ENCODE measurements around the gene CNST. TPM values are rescaled to one million over a fixed set of nuclear protein-coding genes. Genes with fewer than 3 reads are reported as not detected.

The CNST gene
- total and polyA plus RNA-seq, 9 of the 15 experiments (the other 6 are each of a cell fraction or from before 2014, with no cell fraction given): 17.0 to 55.3 (median 30.8) TPM

DNA sequence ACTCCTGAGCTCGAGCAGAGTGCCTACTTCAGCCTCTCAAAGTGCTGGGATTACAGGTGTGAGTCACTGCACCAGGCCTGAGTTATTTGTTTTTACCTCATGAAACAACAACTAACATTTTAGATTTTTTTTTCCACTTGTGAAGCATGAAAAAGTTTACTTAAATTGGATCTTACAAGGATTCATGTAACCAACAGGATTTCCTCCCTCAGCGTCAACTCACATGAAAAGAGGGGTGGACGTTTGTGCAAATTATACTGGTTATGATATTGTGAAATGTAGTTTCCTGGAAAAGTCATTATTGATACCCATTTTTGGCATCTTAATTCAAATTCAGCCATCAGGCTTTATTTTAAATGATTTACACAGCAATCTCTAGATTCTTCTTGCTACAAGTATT is 6.5 kb downstream of the CNST start (continued):
- TF ChIP-seq DMBX1 (CRISPR knock-in tag; IDR thresholded peaks at IDR 0.05; ENCODE audit: borderline replicate concordance): 0 out of 2 replicates have a peak, but pooled peaks have one; percentile 24
- TF ChIP-seq HNRNPL (IDR thresholded peaks at IDR 0.05; ENCODE audit: low read depth, low read length): no peak
- TF ChIP-seq NR2C1 (IDR thresholded peaks at IDR 0.05): no peak
- TF ChIP-seq NR2C1 (tag; IDR thresholded peaks at IDR 0.05): no peak
- no peak for TF ChIP-seq FOXA1 (IDR thresholded peaks at IDR 0.05; ENCODE audit: borderline replicate concordance)
- TF ChIP-seq RBBP5 (IDR thresholded peaks at IDR 0.05; ENCODE audit: borderline replicate concordance, insufficient read depth, low read length, poor library complexity, severe bottlenecking): no peak
- TF ChIP-seq, protein P1, sequence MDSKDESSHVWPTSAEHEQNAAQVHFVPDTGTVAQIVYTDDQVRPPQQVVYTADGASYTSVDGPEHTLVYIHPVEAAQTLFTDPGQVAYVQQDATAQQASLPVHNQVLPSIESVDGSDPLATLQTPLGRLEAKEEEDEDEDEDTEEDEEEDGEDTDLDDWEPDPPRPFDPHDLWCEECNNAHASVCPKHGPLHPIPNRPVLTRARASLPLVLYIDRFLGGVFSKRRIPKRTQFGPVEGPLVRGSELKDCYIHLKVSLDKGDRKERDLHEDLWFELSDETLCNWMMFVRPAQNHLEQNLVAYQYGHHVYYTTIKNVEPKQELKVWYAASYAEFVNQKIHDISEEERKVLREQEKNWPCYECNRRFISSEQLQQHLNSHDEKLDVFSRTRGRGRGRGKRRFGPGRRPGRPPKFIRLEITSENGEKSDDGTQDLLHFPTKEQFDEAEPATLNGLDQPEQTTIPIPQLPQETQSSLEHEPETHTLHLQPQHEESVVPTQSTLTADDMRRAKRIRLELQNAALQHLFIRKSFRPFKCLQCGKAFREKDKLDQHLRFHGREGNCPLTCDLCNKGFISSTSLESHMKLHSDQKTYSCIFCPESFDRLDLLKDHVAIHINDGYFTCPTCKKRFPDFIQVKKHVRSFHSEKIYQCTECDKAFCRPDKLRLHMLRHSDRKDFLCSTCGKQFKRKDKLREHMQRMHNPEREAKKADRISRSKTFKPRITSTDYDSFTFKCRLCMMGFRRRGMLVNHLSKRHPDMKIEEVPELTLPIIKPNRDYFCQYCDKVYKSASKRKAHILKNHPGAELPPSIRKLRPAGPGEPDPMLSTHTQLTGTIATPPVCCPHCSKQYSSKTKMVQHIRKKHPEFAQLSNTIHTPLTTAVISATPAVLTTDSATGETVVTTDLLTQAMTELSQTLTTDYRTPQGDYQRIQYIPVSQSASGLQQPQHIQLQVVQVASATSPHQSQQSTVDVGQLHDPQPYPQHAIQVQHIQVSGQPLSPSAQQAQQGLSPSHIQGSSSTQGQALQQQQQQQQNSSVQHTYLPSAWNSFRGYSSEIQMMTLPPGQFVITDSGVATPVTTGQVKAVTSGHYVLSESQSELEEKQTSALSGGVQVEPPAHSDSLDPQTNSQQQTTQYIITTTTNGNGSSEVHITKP (IDR thresholded peaks at IDR 0.05; ENCODE audit: partially characterized antibody): no peak
- no peak for TF ChIP-seq MTA1 (IDR thresholded peaks at IDR 0.05; ENCODE audit: borderline replicate concordance)
- TF ChIP-seq ZKSCAN3 (CRISPR knock-in tag; IDR thresholded peaks at IDR 0.05): no peak
- TF ChIP-seq LEF1 (IDR thresholded peaks at IDR 0.05): no peak
- no peak for TF ChIP-seq BRD9 (IDR thresholded peaks at IDR 0.05; ENCODE audit: low read depth, partially characterized antibody)
- TF ChIP-seq ZNF124 (CRISPR knock-in tag; IDR thresholded peaks at IDR 0.05): no peak
- TF ChIP-seq, protein P2, sequence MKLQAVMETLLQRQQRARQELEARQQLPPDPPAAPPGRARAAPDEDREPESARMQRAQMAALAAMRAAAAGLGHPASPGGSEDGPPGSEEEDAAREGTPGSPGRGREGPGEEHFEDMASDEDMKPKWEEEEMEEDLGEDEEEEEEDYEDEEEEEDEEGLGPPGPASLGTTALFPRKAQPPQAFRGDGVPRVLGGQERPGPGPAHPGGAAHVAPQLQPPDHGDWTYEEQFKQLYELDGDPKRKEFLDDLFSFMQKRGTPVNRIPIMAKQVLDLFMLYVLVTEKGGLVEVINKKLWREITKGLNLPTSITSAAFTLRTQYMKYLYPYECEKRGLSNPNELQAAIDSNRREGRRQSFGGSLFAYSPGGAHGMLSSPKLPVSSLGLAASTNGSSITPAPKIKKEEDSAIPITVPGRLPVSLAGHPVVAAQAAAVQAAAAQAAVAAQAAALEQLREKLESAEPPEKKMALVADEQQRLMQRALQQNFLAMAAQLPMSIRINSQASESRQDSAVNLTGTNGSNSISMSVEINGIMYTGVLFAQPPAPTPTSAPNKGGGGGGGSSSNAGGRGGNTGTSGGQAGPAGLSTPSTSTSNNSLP (IDR thresholded peaks at IDR 0.05; ENCODE audit: borderline replicate concordance, low read depth, low read length): no peak
- no peak for TF ChIP-seq ZBTB17 (CRISPR knock-in tag; IDR thresholded peaks at IDR 0.05)
- no peak for TF ChIP-seq FOXJ2 (tag; IDR thresholded peaks at IDR 0.05)
- TF ChIP-seq, protein P3, sequence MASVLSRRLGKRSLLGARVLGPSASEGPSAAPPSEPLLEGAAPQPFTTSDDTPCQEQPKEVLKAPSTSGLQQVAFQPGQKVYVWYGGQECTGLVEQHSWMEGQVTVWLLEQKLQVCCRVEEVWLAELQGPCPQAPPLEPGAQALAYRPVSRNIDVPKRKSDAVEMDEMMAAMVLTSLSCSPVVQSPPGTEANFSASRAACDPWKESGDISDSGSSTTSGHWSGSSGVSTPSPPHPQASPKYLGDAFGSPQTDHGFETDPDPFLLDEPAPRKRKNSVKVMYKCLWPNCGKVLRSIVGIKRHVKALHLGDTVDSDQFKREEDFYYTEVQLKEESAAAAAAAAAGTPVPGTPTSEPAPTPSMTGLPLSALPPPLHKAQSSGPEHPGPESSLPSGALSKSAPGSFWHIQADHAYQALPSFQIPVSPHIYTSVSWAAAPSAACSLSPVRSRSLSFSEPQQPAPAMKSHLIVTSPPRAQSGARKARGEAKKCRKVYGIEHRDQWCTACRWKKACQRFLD (CRISPR knock-in tag; IDR thresholded peaks at IDR 0.05): 0 out of 2 replicates have a peak, but pooled peaks have one; percentile 20
- TF ChIP-seq JUND (IDR thresholded peaks at IDR 0.05; ENCODE audit: borderline replicate concordance, low read depth, low read length): 0 out of 2 replicates have a peak, but pooled peaks have one; percentile 26
- TF ChIP-seq JUND (tag; IDR thresholded peaks at IDR 0.05; ENCODE audit: borderline replicate concordance, low read depth, low read length): no peak
- TF ChIP-seq IRF2 (CRISPR knock-in tag; IDR thresholded peaks at IDR 0.05): no peak
- TF ChIP-seq SMARCA4 (IDR thresholded peaks at IDR 0.05): peak; percentile 32; the same call in 1 of the 2 replicates
- TF ChIP-seq ZC3H8 (IDR thresholded peaks at IDR 0.05): no peak
- TF ChIP-seq CREB1 (IDR thresholded peaks at IDR 0.05): no peak
- no peak for TF ChIP-seq CREB1 (CRISPR knock-in tag; IDR thresholded peaks at IDR 0.05)
- TF ChIP-seq CEBPB (tag; IDR thresholded peaks at IDR 0.05): peak; percentile 64; the same call in 1 of the 2 replicates
- no peak for TF ChIP-seq ZNF140 (CRISPR knock-in tag; IDR thresholded peaks at IDR 0.05)
- TF ChIP-seq DDX20 (tag; IDR thresholded peaks at IDR 0.05; ENCODE audit: low read depth): no peak

Measured in K562 (cell line).